GM21381 (cell line): ENCODE measurements around the gene IZUMO2.
"Not testable (repeated sequence)": the region's sequence is repeated elsewhere in the genome, so short reads cannot be mapped to it uniquely, and the experiment has no call there.

Experiments
- ATAC-seq: cut with Tn5 transposase; IDR thresholded peaks from one replicate; pipeline ENCODE4 v1.9.1; 2021; ENCODE audit warnings: mild to moderate bottlenecking, moderate library complexity; ENCODE audit not compliant: unreplicated experiment

IZUMO2 gene

DNA sequence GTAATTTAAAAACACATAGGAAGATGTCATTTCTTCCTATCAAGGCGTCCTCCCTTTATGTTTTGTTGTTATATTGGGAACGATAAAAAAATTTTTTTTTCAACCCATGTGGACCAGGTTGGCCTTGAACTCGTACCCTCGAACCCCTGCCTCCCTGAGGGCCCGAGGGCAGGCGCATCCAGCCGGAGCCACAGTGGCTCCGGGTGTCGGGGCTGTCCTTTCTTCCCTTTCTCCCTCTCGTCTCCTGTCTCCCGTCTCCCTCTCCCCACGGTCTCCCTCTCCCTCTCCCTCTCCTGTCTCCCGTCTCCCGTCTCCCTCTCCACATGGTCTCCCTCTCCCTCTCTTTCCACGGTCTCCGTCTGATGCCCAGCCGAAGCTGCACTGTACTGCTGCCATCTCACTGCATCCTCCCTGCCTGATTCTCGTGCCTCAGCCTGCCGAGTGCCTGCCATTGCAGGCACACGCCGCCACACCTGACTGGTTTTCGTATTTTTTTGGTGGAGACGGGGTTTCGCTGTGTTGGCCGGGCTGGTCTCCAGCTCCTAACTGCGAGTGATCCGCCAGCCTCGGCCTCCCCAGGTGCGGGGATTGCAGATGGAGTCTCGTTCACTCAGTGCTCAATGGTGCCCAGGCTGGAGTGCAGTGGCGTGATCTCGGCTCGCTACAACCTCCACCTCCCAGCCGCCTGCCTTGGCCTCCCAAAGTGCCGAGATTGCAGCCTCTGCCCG is 22.8 kb downstream of the IZUMO2 start:
- ATAC-seq = not testable (repeated sequence)

DNA sequence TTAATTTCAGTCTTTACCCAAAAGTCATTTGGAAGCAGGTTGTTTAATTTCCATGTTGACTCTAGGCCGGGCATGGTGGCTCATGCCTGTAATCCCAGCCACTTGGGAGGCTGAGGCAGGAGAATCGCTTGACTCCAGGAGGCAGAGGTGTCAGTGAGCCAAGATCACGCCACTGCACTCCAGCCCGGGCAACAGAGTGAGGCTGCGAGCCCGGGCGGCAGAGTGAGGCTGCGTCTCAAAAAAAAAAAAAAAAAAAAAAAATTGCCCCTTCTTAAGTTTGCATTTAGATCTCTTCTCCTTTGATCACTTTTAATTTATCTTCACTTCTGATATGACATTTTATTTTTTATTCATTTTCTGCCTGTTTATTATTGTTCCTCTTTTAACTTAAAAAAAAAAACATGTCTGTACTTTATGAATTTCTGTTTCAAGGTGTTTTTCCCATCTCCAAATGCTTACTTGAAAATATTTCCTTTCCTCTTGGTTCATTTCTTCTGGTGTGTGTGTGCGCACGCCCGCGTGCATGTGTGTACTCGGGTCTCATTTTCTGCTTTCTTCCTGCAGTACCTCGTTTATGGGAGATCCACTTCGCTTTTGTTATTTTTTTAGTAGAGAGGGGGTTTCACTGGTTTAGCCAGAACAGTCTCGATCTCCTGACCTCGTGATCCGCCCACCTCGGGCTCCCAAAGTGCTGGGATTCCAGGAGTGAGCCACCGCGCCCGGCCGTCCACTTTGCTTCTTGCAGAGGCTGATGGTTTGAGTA is 26.3 kb downstream of the IZUMO2 start:
- ATAC-seq = not testable (repeated sequence)

DNA sequence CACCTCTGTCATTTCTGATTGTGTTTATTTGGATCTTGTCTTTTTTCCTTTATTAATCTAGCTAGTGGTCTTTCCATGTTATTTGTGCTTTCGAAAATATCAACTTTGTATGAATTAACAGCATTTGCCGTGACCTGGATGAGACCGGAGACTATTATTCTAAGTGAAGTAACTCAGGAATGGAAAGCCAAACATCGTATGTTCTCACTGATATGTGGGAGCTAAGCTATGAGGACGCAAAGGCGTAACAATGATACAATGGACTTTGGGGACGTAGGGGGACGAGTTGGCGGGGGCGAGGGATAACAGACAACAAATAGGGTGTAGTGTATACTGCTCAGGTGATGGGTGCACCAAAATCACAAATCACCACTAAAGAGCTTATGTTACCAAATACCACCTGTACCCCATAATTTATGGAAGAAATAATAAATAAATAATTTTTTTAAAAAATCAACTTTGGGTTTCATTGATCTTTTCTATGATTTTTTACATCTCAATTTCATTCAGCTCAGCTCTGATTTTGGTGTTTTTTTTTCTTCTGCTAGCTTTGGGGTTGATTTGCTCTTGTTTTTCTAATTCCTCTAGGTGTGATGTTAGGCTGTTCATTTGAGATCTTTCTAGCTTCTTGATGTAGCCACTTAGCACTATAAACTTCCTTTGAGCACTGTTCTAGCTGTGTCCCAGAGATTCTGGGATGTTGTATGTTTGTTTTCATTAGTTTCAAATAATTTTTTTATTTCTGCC is 27.1 kb downstream of the IZUMO2 start:
- ATAC-seq = not testable (repeated sequence)

DNA sequence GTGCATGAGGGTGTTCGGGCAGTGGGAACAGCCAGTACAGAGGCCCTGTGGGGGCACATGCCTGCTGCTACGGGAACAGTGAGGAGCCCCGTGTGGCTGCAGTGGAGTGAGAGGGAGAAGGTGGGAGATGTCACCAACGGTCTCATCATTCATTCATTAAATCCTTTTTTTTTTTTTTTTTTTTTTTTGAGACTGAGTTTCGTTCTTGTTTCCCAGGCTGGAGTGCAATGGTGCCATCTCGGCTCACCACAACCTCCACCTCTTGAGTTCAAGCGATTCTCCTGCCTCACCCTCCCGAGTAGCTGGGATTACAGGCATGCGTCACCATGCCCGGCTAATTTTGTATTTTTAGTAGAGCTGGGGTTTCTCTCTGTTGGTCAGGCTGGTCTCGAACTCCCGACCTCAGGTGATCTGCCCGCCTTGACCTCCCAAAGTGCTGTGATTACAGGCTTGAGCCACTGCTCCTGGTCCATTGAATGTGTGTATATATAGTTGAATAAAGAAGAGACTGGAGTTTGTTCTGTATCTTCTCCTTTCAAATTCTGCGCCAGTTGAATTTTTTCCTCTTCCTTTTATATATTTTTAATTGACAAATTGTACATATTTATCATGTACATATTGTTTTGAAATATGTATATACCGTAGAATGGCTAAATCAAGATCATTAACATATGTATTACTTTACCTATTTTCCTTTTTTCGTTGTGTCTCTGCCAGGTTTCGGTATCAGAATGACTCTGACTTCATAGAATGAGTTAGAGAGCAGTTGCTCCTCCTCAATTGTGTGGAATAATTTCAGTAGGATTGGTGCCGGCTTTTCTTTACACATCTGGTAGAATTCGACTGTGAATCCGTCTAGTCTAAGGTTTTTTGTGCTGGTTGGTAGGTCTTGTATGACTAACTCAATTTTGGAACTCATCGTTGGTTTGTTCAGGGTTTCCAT is 28.0 kb downstream of the IZUMO2 start:
- not testable (repeated sequence) for ATAC-seq

DNA sequence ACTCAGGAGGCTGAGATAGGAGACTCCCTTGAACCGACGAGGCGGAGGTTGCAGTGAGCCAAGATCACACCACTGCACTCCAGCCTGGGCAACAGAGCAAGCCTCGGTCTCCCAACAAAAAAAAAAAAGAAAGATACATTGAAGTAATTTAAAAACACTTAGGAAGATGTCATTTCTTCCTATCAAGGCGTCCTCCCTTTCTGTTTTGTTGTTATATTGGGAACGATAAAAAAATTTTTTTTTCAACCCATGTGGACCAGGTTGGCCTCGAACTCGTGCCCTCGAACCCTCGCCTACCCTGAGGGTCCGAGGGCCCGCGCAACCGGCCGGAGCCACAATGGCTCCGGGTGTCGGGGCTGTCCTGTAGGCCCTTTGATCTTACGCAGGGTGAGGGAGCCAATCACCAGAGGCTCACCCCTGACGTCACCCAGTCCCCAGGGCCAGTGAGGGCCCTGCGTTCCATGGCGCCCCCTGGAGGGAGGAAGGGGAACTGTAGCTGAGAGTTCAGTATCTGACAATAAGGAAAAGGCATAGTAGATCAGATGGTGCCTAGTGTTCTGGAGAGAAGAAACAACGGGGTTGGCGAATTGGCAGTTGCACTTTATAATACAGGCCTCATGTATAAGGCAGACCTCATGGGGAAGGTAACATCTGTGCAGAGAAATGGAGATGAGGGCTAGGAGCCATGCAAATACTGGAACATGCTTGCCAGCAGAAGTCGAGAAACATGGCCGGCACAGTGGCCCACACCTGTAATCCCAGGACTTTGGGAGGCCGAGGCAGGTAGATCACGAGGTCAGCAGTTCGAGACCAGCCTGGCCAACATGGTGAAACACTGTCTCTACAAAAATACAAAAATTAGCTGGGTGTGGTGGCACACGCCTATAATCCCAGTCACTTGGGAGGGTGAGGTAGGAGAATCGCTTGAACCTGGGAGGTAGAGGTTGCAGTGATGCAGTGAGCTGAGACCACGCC is 29.3 kb downstream of the IZUMO2 start:
- not testable (repeated sequence) for ATAC-seq

DNA sequence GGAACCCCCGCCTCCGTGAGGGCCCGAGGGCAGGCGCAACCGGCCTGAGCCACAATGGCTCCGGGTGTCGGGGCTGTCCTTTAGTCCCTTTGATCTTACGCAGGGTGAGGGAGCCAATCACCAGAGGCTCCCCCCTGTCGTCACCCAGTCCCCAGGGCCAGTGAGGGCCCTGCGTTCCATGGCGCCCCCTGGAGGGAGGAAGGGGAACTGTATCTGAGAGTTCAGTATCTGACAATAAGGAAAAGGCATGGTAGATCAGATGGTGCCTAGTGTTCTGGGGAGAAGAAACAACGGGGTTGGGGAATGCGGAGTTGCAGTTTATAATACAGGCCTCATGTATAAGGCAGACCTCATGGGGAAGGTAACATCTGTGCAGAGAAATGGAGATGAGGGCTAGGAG is 59.1 kb downstream of the IZUMO2 start:
- ATAC-seq = not testable (repeated sequence)

DNA sequence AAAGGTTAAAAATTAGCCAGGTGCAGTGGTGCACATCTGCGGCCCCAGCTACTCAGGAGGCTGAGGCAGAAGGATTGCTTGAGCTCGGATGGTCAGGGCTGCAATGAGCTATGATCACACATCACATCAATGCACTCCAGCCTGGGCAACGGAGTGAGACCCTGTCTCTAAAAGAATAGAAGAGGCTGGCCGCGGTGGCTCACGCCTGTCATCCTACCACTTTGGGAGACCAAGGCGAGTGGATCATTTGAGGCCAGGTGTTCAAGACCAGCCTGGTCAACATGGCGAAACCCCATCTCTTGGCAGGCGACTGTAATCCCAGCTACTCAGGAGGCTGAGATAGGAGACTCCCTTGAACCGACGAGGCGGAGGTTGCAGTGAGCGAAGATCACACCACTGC is 59.7 kb downstream of the IZUMO2 start:
- ATAC-seq = not testable (repeated sequence)
